Trophoblast cell (in vitro differentiated cells and primary cell): ENCODE data around the gene CDK7.
A peak's percentile ranks its signal among the peaks of the same experiment; 100 is the strongest.

Experiments
- DNase-seq, 2 donors: peaks; one replicate each; pipeline ENCODE4 v3.0.0-alpha.2; 2016
- H2AFZ ChIP-seq: 2 replicates; pipeline ENCODE4 v1.6.1; 2013; ENCODE audit warnings: low read length, moderate library complexity, mild to moderate bottlenecking; ENCODE audit not compliant: insufficient read depth, poor library complexity
- H2AK5ac ChIP-seq: 2 replicates; pipeline ENCODE4 v1.6.1; 2013; ENCODE audit warnings: mild to moderate bottlenecking, low read length
- H2BK120ac ChIP-seq: 2 replicates; pipeline ENCODE4 v1.6.1; 2013; ENCODE audit warnings: low read length, mild to moderate bottlenecking, moderate library complexity; ENCODE audit not compliant: insufficient read depth, poor library complexity
- H2BK12ac ChIP-seq: 2 replicates; pipeline ENCODE4 v1.6.1; 2013; ENCODE audit warnings: mild to moderate bottlenecking, low read length, moderate library complexity
- H2BK5ac ChIP-seq: 2 replicates; pipeline ENCODE4 v1.6.1; 2013; ENCODE audit warnings: low read length, low read depth, moderate library complexity, mild to moderate bottlenecking; ENCODE audit not compliant: poor library complexity
- H3K14ac ChIP-seq: 2 replicates; pipeline ENCODE4 v1.6.1; 2013; ENCODE audit warnings: mild to moderate bottlenecking, low read length
- H3K18ac ChIP-seq: 2 replicates; pipeline ENCODE4 v1.6.1; 2013; ENCODE audit warnings: mild to moderate bottlenecking, low read length
- H3K23ac ChIP-seq: 2 replicates; pipeline ENCODE4 v1.6.1; 2013; ENCODE audit warnings: low read length
- H3K27ac ChIP-seq: 2 replicates; pipeline ENCODE4 v1.5.1; 2013; ENCODE audit warnings: low read depth, mild to moderate bottlenecking, inconsistent platforms, low read length, moderate library complexity
- H3K27me3 ChIP-seq: 2 replicates; pipeline ENCODE4 v1.6.1; 2013; ENCODE audit warnings: inconsistent platforms, mild to moderate bottlenecking, low read length, moderate library complexity; ENCODE audit not compliant: insufficient read depth
- H3K36me3 ChIP-seq, 2 experiments: 1 replicate in 1 of 2; 2 replicates in 1 of 2; pipeline ENCODE4 v1.6.1; 2013; ENCODE audit warnings: low read length in 2 of 2, mild to moderate bottlenecking in 2 of 2, moderate library complexity in 1 of 2; ENCODE audit not compliant: insufficient read depth in 2 of 2, control insufficient read depth in 1 of 2
- H3K4ac ChIP-seq: 2 replicates; pipeline ENCODE4 v1.6.1; 2013; ENCODE audit warnings: low read depth, mild to moderate bottlenecking, low read length, moderate library complexity
- H3K4me1 ChIP-seq, 2 experiments: 1 replicate in 1 of 2; 2 replicates in 1 of 2; pipeline ENCODE4 v1.6.1; 2013; ENCODE audit warnings: low read length in 2 of 2, mild to moderate bottlenecking in 2 of 2, moderate library complexity in 1 of 2; ENCODE audit not compliant: insufficient read depth in 2 of 2, control insufficient read depth in 1 of 2
- H3K4me2 ChIP-seq: 2 replicates; pipeline ENCODE4 v1.6.1; 2013; ENCODE audit warnings: inconsistent platforms, mild to moderate bottlenecking, low read length, moderate library complexity
- H3K4me3 ChIP-seq: 2 replicates; pipeline ENCODE4 v1.5.1; 2013; ENCODE audit warnings: mild to moderate bottlenecking, low read depth, low read length, inconsistent platforms
- H3K79me1 ChIP-seq: one replicate; pipeline ENCODE4 v1.6.1; 2013; ENCODE audit warnings: low read length
- H3K79me2 ChIP-seq: 2 replicates; pipeline ENCODE4 v1.6.1; 2013; ENCODE audit warnings: low read length, mild to moderate bottlenecking; ENCODE audit not compliant: control insufficient read depth, insufficient read depth, poor library complexity
- H3K9ac ChIP-seq: 2 replicates; pipeline ENCODE4 v1.6.1; 2013; ENCODE audit warnings: mild to moderate bottlenecking, low read length
- H3K9me3 ChIP-seq: 2 replicates; pipeline ENCODE4 v1.6.1; 2013; ENCODE audit warnings: low read depth, mild to moderate bottlenecking, control low read depth, inconsistent platforms, low read length; ENCODE audit not compliant: insufficient read depth
- H4K12ac ChIP-seq: 2 replicates; pipeline ENCODE4 v1.6.1; 2013; ENCODE audit warnings: low read depth, mild to moderate bottlenecking, low read length, moderate library complexity
- H4K8ac ChIP-seq: 2 replicates; pipeline ENCODE4 v1.6.1; 2013; ENCODE audit warnings: low read depth, mild to moderate bottlenecking, low read length, moderate library complexity
- H4K91ac ChIP-seq: one replicate; pipeline ENCODE4 v1.6.1; 2013; ENCODE audit warnings: low read depth, mild to moderate bottlenecking, low read length, moderate library complexity
- WGBS: extraction: QIAGEN DNeasy Blood & Tissue Kit; methylation state at CpG from one replicate; pipeline ENCODE4 v1.1.7; 2013; ENCODE audit warnings: missing lambda C conversion rate; ENCODE audit not compliant: insufficient read length, insufficient coverage; ENCODE audit errors: extremely low coverage; 5-methylcytosine and 5-hydroxymethylcytosine counted together

CDK7 gene

GRCh38 chr5:69293882-69294281 is 59.2 kb downstream of the CDK7 start:
- no peaks in the 10 kb centered on the region for H3K79me2 ChIP-seq
- WGBS, result no CpG with 5 or more reads among the region's 1 CpG
- no peak overlapping the region for H3K4me2 ChIP-seq
- no peaks in the 10 kb centered on the region for H3K9me3 ChIP-seq
- H3K9ac ChIP-seq, result no peak overlapping the region
- H2BK5ac ChIP-seq, result no peak overlapping the region
- no peak overlapping the region for H4K8ac ChIP-seq
- no peak overlapping the region for H2AK5ac ChIP-seq
- H3K18ac ChIP-seq, result no peak overlapping the region
- H2AFZ ChIP-seq, result no peak overlapping the region
- no peaks in the 10 kb centered on the region for H3K36me3 ChIP-seq
- H2BK12ac ChIP-seq, result no peak overlapping the region
- no peak overlapping the region for H3K23ac ChIP-seq
- no peak overlapping the region for H3K27ac ChIP-seq
- H2BK120ac ChIP-seq, result no peak overlapping the region
- DNase-seq, result peak; percentile 10 to 35
- no peak overlapping the region for H3K14ac ChIP-seq
- H4K91ac ChIP-seq, result no peak overlapping the region
- H3K4me3 ChIP-seq, result no peak overlapping the region
- H3K4me1 ChIP-seq, result peaks cover 0 to 5% of the 10 kb centered on the region in 2 experiments
- H4K12ac ChIP-seq, result no peak overlapping the region
- H3K4ac ChIP-seq, result no peak overlapping the region
- H3K79me1 ChIP-seq, result peaks cover 2% of the 10 kb centered on the region
- H3K27me3 ChIP-seq, result no peaks in the 10 kb centered on the region

- no peak overlapping the region for H4K12ac ChIP-seq
Measured at GRCh38 chr5:69295088-69295754, 60.5 kb downstream of the CDK7 start.

GRCh38 chr5:69299625-69300024 is 64.9 kb downstream of the CDK7 start:
- peak; percentile 96 to 98 for DNase-seq
- H2BK5ac ChIP-seq, result no peak overlapping the region
- no peaks in the 10 kb centered on the region for H3K36me3 ChIP-seq
- WGBS, result no CpG with 5 or more reads among the region's 6 CpGs
- no peak overlapping the region for H4K8ac ChIP-seq
- peaks cover 6% of the 10 kb centered on the region for H3K79me1 ChIP-seq
- no peak overlapping the region for H3K27ac ChIP-seq
- H3K18ac ChIP-seq, result no peak overlapping the region
- no peak overlapping the region for H2BK12ac ChIP-seq
- no peak overlapping the region for H4K91ac ChIP-seq
- no peak overlapping the region for H3K4me2 ChIP-seq
- no peaks in the 10 kb centered on the region for H3K79me2 ChIP-seq
- no peak overlapping the region for H3K23ac ChIP-seq
- H2BK120ac ChIP-seq, result no peak overlapping the region
- no peak overlapping the region for H3K9ac ChIP-seq
- no peak overlapping the region for H3K4me3 ChIP-seq
- H3K9me3 ChIP-seq, result no peaks in the 10 kb centered on the region
- H3K4me1 ChIP-seq, result peaks cover 3 to 15% of the 10 kb centered on the region in 2 experiments
- H2AFZ ChIP-seq, result no peak overlapping the region
- H3K4ac ChIP-seq, result no peak overlapping the region
- no peak overlapping the region for H3K14ac ChIP-seq
- H4K12ac ChIP-seq, result no peak overlapping the region
- no peaks in the 10 kb centered on the region for H3K27me3 ChIP-seq
- H2AK5ac ChIP-seq, result no peak overlapping the region

More at GRCh38 chr5:69295088-69295754, 60.5 kb downstream of the CDK7 start:
- no CpG with 5 or more reads among the region's 10 CpGs for WGBS
- Histone ChIP-seq H2AK5ac (no peak overlapping the region), H3K4me1 (peaks cover 3 to 11% of the 10 kb centered on the region in 2 experiments), H4K8ac (no peak overlapping the region), H3K9ac (no peak overlapping the region), H2AFZ (no peak overlapping the region), H3K23ac (no peak overlapping the region), H3K9me3 (no peaks in the 10 kb centered on the region), H3K4me3 (no peak overlapping the region), H3K79me2 (no peaks in the 10 kb centered on the region), H3K4ac (no peak overlapping the region), H3K18ac (no peak overlapping the region), H2BK120ac (no peak overlapping the region), H3K36me3 (no peaks in the 10 kb centered on the region), H3K4me2 (no peak overlapping the region), H3K79me1 (peaks cover 2% of the 10 kb centered on the region), H2BK12ac (no peak overlapping the region), H3K27me3 (no peaks in the 10 kb centered on the region), H2BK5ac (no peak overlapping the region), H4K91ac (no peak overlapping the region), H3K14ac (no peak overlapping the region), H3K27ac (peak overlapping the region; percentile 44)
- peak; percentile 61 to 62 for DNase-seq

- H2BK120ac ChIP-seq, result peak overlapping the region; percentile 11
- WGBS, result no CpG with 5 or more reads among the region's 5 CpGs
- peak overlapping the region; percentile 29 for H3K18ac ChIP-seq
- no peak overlapping the region for H3K9ac ChIP-seq
- H4K91ac ChIP-seq, result peak overlapping the region; percentile 35
- no peak overlapping the region for H2AK5ac ChIP-seq
- H3K27ac ChIP-seq, result no peak overlapping the region
- H3K27me3 ChIP-seq, result no peaks in the 10 kb centered on the region
- peaks cover 3 to 11% of the 10 kb centered on the region in 2 experiments for H3K4me1 ChIP-seq
- peaks cover 6% of the 10 kb centered on the region for H3K79me1 ChIP-seq
- H3K14ac ChIP-seq, result no peak overlapping the region
- no peak overlapping the region for H3K4me2 ChIP-seq
- H2BK5ac ChIP-seq, result peak overlapping the region; percentile 19
- peaks cover 5% of the 10 kb centered on the region for H3K9me3 ChIP-seq
- peak; percentile 30 to 35 for DNase-seq
- no peak overlapping the region for H3K23ac ChIP-seq
- peak overlapping the region; percentile 29 for H4K8ac ChIP-seq
- H3K79me2 ChIP-seq, result no peaks in the 10 kb centered on the region
- no peaks in the 10 kb centered on the region for H3K36me3 ChIP-seq
- H3K4ac ChIP-seq, result no peak overlapping the region
- no peak overlapping the region for H4K12ac ChIP-seq
- no peak overlapping the region for H2AFZ ChIP-seq
- H3K4me3 ChIP-seq, result no peak overlapping the region
- H2BK12ac ChIP-seq, result peak overlapping the region; percentile 54
Measured at GRCh38 chr5:69300537-69301203, 66.0 kb downstream of the CDK7 start.
